Esophagus mucosa (tissue), 1 donor: ENCODE results near the gene LRRC3C. TPM values are rescaled to one million over a fixed set of nuclear protein-coding genes. Genes with fewer than 3 reads are reported as not detected.
A peak's percentile ranks its signal among the peaks of the same experiment; 100 is the strongest.

Experiments
- ATAC-seq: fragments of 200-7000 bp; cut with Tn5 transposase; one replicate; pipeline ENCODE4 v1.9.1; 2020
- total RNA-seq: library from RNA; stranded (reverse); gene quantifications from one replicate; pipeline ENCODE4 v1.2.4, GENCODE V29; 2023
- donor health status: DM: yes; HTN: yes; CAD: no.

LRRC3C gene
- total RNA-seq, 1 donor from 2014 or later = not detected

DNA sequence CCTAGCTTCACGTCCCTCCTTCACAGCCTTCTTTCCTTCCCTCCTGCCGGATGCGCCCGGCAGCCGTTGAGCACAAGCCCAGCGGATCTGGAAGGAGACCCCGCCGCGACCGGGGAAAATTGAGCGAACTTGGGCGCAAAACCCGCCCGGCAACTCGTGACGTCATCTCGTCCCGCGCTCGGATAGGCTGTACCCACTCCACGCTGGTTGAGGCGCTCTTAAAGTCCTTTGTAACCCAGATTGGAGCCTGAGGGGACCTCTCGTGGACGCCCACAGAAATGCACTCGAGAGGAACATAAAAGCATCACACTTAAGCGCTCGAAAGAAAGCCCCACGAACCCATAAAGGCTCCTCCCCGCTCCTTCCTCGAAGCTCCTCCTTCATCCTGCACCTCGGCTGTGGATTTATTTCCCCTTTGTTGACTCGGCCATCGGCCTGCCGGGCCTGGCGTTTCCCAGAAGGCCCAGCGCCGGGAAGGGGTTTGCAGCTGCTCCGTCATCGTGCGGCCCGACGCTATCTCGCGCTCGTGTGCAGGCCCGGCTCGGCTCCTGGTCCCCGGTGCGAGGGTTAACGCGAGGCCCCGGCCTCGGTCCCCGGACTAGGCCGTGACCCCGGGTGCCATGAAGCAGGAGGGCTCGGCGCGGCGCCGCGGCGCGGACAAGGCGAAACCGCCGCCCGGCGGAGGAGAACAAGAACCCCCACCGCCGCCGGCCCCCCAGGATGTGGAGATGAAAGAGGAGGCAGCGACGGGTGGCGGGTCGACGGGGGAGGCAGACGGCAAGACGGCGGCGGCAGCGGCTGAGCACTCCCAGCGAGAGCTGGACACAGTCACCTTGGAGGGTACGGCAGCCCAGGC is 53.0 kb downstream of the LRRC3C start, which contains the start of gene PSMD3:
TSS of gene PSMD3 (plus strand) at position 457 of the 856 bp plus-strand sequence. CDS start at position 621, 164 bp downstream.
- ATAC-seq = peak; percentile 96

DNA sequence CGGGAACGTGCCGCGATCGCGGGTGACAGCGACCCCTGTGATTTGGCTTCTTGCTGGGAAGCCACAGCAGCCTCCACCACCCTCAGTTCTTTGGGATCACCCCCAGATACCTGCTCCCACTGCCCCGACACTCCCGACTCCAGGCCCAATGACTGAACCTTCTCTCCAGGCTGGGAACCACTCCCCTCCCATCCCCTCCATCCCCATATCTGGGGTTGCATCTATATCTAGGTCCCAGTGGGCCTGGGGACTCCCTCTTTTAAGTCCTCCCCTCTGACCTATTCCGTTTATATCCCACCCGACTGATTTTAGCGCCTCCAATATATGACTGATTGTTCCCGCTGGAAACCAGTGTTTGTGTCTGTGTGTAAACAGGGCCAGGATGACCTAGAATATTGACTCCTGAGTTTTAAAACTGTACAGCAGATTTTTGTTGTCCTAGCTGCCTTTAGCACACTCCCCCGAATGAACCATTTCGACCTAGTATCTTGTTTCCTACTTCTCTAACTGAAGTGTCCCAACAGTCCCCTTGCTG is 53.7 kb downstream of the LRRC3C start:
- peak; percentile 19 for ATAC-seq

GRCh38 chr17:39981766-39982375 is 54.3 kb downstream of the LRRC3C start:
- ATAC-seq = no peak

DNA sequence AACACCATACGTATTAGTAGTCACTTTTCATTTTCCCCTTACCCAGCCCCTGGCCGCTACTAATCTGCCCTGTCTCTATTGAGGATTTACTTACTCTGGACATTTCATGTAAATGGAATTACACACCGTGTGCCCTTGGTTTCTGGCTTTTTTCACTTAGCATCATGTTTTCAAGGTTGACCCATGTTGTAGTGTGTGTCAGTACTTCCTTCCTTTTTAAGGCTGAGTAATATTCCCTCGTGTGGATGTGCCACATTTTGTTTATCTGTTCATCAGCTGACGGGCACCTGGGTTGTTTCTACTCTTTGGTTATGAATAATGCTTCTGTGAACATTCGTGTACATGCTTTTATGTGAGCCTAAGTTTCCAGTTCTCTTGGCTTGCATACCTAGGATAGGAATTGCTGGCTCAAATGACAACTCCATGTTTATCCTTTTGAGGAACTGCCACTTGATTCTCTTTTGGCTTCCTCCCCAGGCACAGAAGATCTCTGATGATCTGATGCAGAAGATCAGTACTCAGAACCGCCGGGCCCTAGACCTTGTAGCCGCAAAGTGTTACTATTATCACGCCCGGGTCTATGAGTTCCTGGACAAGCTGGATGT is 60.8 kb downstream of the LRRC3C start:
- no peak for ATAC-seq

- ATAC-seq = no peak
Measured at GRCh38 chr17:39994448-39994847, 66.9 kb downstream of the LRRC3C start.

Other genes with a start within 250 kb of the LRRC3C start
- gene PGAP3, start 239.7 kb upstream of the LRRC3C start, total RNA-seq = 22.4 TPM
- 118 TPM for gene ERBB2, start 227.7 kb upstream of the LRRC3C start, total RNA-seq
- 44.3 TPM for gene MIEN1, start 197.2 kb upstream of the LRRC3C start, total RNA-seq
- 45.3 TPM for gene GRB7, start 189.8 kb upstream of the LRRC3C start, total RNA-seq
- gene IKZF3, start 63.4 kb upstream of the LRRC3C start, total RNA-seq = 1.1 TPM
- gene ZPBP2, start 59.5 kb upstream of the LRRC3C start, total RNA-seq = not detected
- 1.6 TPM for gene GSDMB, start 9.1 kb upstream of the LRRC3C start, total RNA-seq
- gene ORMDL3, start 131 bp upstream of the LRRC3C start, total RNA-seq = 18.5 TPM
- gene GSDMA, start 35.3 kb downstream of the LRRC3C start, total RNA-seq = 1.9 TPM
- gene PSMD3, start 53.1 kb downstream of the LRRC3C start, total RNA-seq = 80.2 TPM
- gene CSF3, start 87.7 kb downstream of the LRRC3C start, total RNA-seq = 0.64 TPM
- 55.9 TPM for gene MED24, start 126.7 kb downstream of the LRRC3C start, total RNA-seq
- 9.4 TPM for gene THRA, start 135.2 kb downstream of the LRRC3C start, total RNA-seq
- gene NR1D1, start 172.9 kb downstream of the LRRC3C start, total RNA-seq = 14.6 TPM
- 36.1 TPM for gene MSL1, start 194.2 kb downstream of the LRRC3C start, total RNA-seq
- 38.5 TPM for gene CASC3, start 212.8 kb downstream of the LRRC3C start, total RNA-seq
- gene RAPGEFL1, start 249.7 kb downstream of the LRRC3C start, total RNA-seq = 112 TPM